DMS153 treated with DMSO at 0.1 percent for 48 hours (cell line): Measurements from ENCODE around the gene ALG14.

Experiments
- DNase-seq: peaks from one replicate; lab custom pipeline; 2025; ENCODE audit not compliant: unreplicated experiment; lab: John Stamatoyannopoulos, UW

ALG14 gene

GRCh38 chr1:94986783-94987182 is 86.0 kb downstream of the ALG14 start:
- DNase-seq = no peak

GRCh38 chr1:94983171-94983739 is 89.5 kb downstream of the ALG14 start:
- no peak for DNase-seq

- no peak for DNase-seq
Measured at GRCh38 chr1:94982398-94982797, 90.4 kb downstream of the ALG14 start.

- DNase-seq = no peak
Measured at GRCh38 chr1:94981575-94981973, 91.2 kb downstream of the ALG14 start.

- DNase-seq = no peak
Measured at GRCh38 chr1:94980582-94981574, 91.9 kb downstream of the ALG14 start.

- DNase-seq = no peak
Measured at GRCh38 chr1:94979656-94980581, 92.8 kb downstream of the ALG14 start.

- DNase-seq = no peak
Measured at GRCh38 chr1:94979131-94979530, 93.6 kb downstream of the ALG14 start.

- DNase-seq = no peak
Measured at GRCh38 chr1:94978401-94978800, 94.3 kb downstream of the ALG14 start.

- DNase-seq = no peak
Measured at GRCh38 chr1:94976971-94977548, 95.7 kb downstream of the ALG14 start.

- no peak for DNase-seq
Measured at GRCh38 chr1:94974824-94975223, 97.9 kb downstream of the ALG14 start.

- DNase-seq = no peak
Measured at GRCh38 chr1:94974241-94974640, 98.5 kb downstream of the ALG14 start.

- DNase-seq = no peak
Measured at GRCh38 chr1:94973309-94973922, 99.3 kb downstream of the ALG14 start.

GRCh38 chr1:94971491-94971924 is 101.2 kb downstream of the ALG14 start:
- no peak for DNase-seq

GRCh38 chr1:94970783-94971182 is 102.0 kb downstream of the ALG14 start:
- DNase-seq = no peak

GRCh38 chr1:94969137-94969536 is 103.6 kb downstream of the ALG14 start:
- no peak for DNase-seq

- no peak for DNase-seq
Measured at GRCh38 chr1:94966033-94966432, 106.7 kb downstream of the ALG14 start.

GRCh38 chr1:94963864-94964263 is 108.9 kb downstream of the ALG14 start:
- no peak for DNase-seq

- DNase-seq = peak; percentile 23
Measured at GRCh38 chr1:94962409-94963265, 110.1 kb downstream of the ALG14 start.

- no peak for DNase-seq
Measured at GRCh38 chr1:94961988-94962387, 110.8 kb downstream of the ALG14 start.

GRCh38 chr1:94961582-94961981 is 111.2 kb downstream of the ALG14 start:
- no peak for DNase-seq
